ENCODE measurements around the gene ZBTB21.

Gene ZBTB21

GRCh38 chr21:41966872-41967621, 43.1 kb downstream of the ZBTB21 start:
- no peak for TF ChIP-seq CTCF (IDR thresholded peaks at IDR 0.05)

GRCh38 chr21:41966041-41966833, 43.9 kb downstream of the ZBTB21 start:
- TF ChIP-seq CTCF (IDR thresholded peaks at IDR 0.05) = no peak

GRCh38 chr21:41965461-41966013, 44.6 kb downstream of the ZBTB21 start:
- no peak for TF ChIP-seq CTCF (IDR thresholded peaks at IDR 0.05)

GRCh38 chr21:41965045-41965444, 45.1 kb downstream of the ZBTB21 start:
- TF ChIP-seq CTCF (IDR thresholded peaks at IDR 0.05) = no peak

GRCh38 chr21:41964171-41964570, 46.0 kb downstream of the ZBTB21 start:
- no peak for TF ChIP-seq CTCF (IDR thresholded peaks at IDR 0.05)

GRCh38 chr21:41962425-41962966, 47.7 kb downstream of the ZBTB21 start:
- TF ChIP-seq CTCF (IDR thresholded peaks at IDR 0.05) = no peak

- TF ChIP-seq CTCF (IDR thresholded peaks at IDR 0.05) = no peak
Measured at GRCh38 chr21:41961753-41962152, 48.4 kb downstream of the ZBTB21 start.
